Gastroesophageal sphincter (tissue), 4 donors: Measurements from ENCODE around the gene STAMBP. TPM values are rescaled to one million over a fixed set of nuclear protein-coding genes. Genes with fewer than 3 reads are reported as not detected.

Experiments
- ATAC-seq: fragments of 150-250 bp; one replicate; pipeline ENCODE4 v1.9.1; 2016; ENCODE audit warnings: mild to moderate bottlenecking, moderate library complexity
- H3K27ac ChIP-seq, 4 donors: fragments of 200-600 bp; sonication (generic) in 3 of 4; 1 replicate in 3 of 4; 2 replicates in 1 of 4; pipeline ENCODE4 v1.5.1; 2016 to 2019
- H3K27me3 ChIP-seq: fragments of 200-600 bp; sonication (generic); one replicate; pipeline ENCODE4 v1.5.1; 2019
- H3K36me3 ChIP-seq, 2 donors: fragments of 200-600 bp; sonication (generic); one replicate each; pipeline ENCODE4 v1.5.1; 2019; ENCODE audit warnings: control low read depth in 1 of 2
- H3K4me1 ChIP-seq, 3 donors: fragments of 200-600 bp; sonication (generic); 1 replicate in 2 of 3; 2 replicates in 1 of 3; pipeline ENCODE4 v1.5.1; 2016 to 2019; ENCODE audit warnings: control low read depth in 2 of 3
- H3K4me3 ChIP-seq, 2 donors: fragments of 200-600 bp; sonication (generic); one replicate each; pipeline ENCODE4 v1.5.1; 2019; ENCODE audit warnings: mild to moderate bottlenecking in 1 of 2, moderate library complexity in 1 of 2
- H3K9me3 ChIP-seq, 3 donors: fragments of 200-600 bp; sonication (generic); one replicate each; pipeline ENCODE4 v1.5.1; 2017 to 2019; ENCODE audit warnings: control low read depth in 2 of 3
- CTCF ChIP-seq, 4 experiments: fragments of 200-600 bp in 2 of 4; fragments of 450-650 bp in 2 of 4; sonication (generic) in 1 of 4; IDR thresholded peaks; one replicate each; pipeline ENCODE4 v1.5.1; 2017 to 2019; ENCODE audit warnings: antibody characterized with exemption in 4 of 4, mild to moderate bottlenecking in 2 of 4, moderate library complexity in 2 of 4
- EP300 ChIP-seq: sonication (generic); formaldehyde crosslinking; IDR thresholded peaks from one replicate; pipeline ENCODE4 v1.6.1; 2017; ENCODE audit warnings: antibody characterized with exemption, mild to moderate bottlenecking
- POLR2A ChIP-seq, 2 donors: fragments of 450-650 bp; IDR thresholded peaks; one replicate each; pipeline ENCODE4 v1.6.1; 2017; ENCODE audit warnings: antibody characterized with exemption in 2 of 2, mild to moderate bottlenecking in 2 of 2, moderate library complexity in 1 of 2
- POLR2AphosphoS5 ChIP-seq: sonication (generic); formaldehyde crosslinking; IDR thresholded peaks from one replicate; pipeline ENCODE4 v1.6.1; 2017; ENCODE audit warnings: antibody characterized with exemption
- WGBS, 2 donors: methylation state at CpG; one replicate each; pipeline ENCODE4 v1.1.5; 2018; ENCODE audit warnings: low coverage in 1 of 2; 5-methylcytosine and 5-hydroxymethylcytosine counted together
- total RNA-seq, 4 donors: library from RNA; depleted of rRNA; stranded (reverse); fragments of >200 nt; gene quantifications; one replicate each; pipeline ENCODE4 v1.1.0, GENCODE V29; 2016

Gene STAMBP
- total RNA-seq, 4 donors from 2014 or later, result 37.7 to 82.0 (median 44.1) TPM

- 72 to 86% methylated on average over 1 to 4 of the region's 5 CpGs for WGBS, 2 donors
- H3K27me3 ChIP-seq, result no peaks in the 10 kb centered on the region
- peaks cover 5 to 90% of the 10 kb centered on the region in 2 donors for H3K36me3 ChIP-seq
- ATAC-seq, result no peak
- TF ChIP-seq POLR2A (IDR thresholded peaks at IDR 0.05) (no peak), CTCF (IDR thresholded peaks at IDR 0.05) (no peak), EP300 (no peak), POLR2AphosphoS5 (no peak)
- peak overlapping the region in 2 of 4 donors; percentile 57 to 77 for H3K27ac ChIP-seq
- H3K9me3 ChIP-seq, result no peaks in the 10 kb centered on the region
- H3K4me3 ChIP-seq, result no peak overlapping the region
- H3K4me1 ChIP-seq, result peaks cover 0 to 7% (median 0%) of the 10 kb centered on the region in 3 donors
Measured at GRCh38 chr2:73915437-73915993, 86.8 kb downstream of the STAMBP start.

GRCh38 chr2:73916666-73917065 is 87.9 kb downstream of the STAMBP start:
- H3K27me3 ChIP-seq, result no peaks in the 10 kb centered on the region
- TF ChIP-seq CTCF (IDR thresholded peaks at IDR 0.05) (no peak), EP300 (no peak), POLR2AphosphoS5 (no peak), POLR2A (IDR thresholded peaks at IDR 0.05) (no peak)

GRCh38 chr2:73917296-73917695 is 88.5 kb downstream of the STAMBP start:
- Histone ChIP-seq H3K27ac (peak overlapping the region in 3 of 4 donors; percentile 15 to 77 (median 53)), H3K4me3 (no peak overlapping the region), H3K9me3 (no peaks in the 10 kb centered on the region), H3K27me3 (no peaks in the 10 kb centered on the region), H3K4me1 (peaks cover 0 to 10% (median 0%) of the 10 kb centered on the region in 3 donors), H3K36me3 (peaks cover 5 to 73% of the 10 kb centered on the region in 2 donors)
- ATAC-seq, result no peak
- 0% methylated on average over 1 of the region's 2 CpGs for WGBS, 2 donors
- TF ChIP-seq CTCF (IDR thresholded peaks at IDR 0.05), result no peak
- no peak for TF ChIP-seq POLR2A (IDR thresholded peaks at IDR 0.05)
- TF ChIP-seq EP300, result no peak
- no peak for TF ChIP-seq POLR2AphosphoS5

More at GRCh38 chr2:73916666-73917065, 87.9 kb downstream of the STAMBP start:
- Histone ChIP-seq H3K4me3 (no peak overlapping the region), H3K27ac (peak overlapping the region in 3 of 4 donors; percentile 15 to 77 (median 57)), H3K36me3 (peaks cover 5 to 79% of the 10 kb centered on the region in 2 donors), H3K9me3 (no peaks in the 10 kb centered on the region), H3K4me1 (peaks cover 0 to 14% (median 0%) of the 10 kb centered on the region in 3 donors)
- ATAC-seq, result no peak
- 0% methylated on average over 1 of the region's 2 CpGs for WGBS, 2 donors

- peak overlapping the region in 3 of 4 donors; percentile 15 to 77 (median 53) for H3K27ac ChIP-seq
- no peak for ATAC-seq
- no peaks in the 10 kb centered on the region for H3K9me3 ChIP-seq
- no peak overlapping the region for H3K4me3 ChIP-seq
- no peaks in the 10 kb centered on the region for H3K27me3 ChIP-seq
- peaks cover 5 to 69% of the 10 kb centered on the region in 2 donors for H3K36me3 ChIP-seq
- H3K4me1 ChIP-seq, result peaks cover 0 to 7% (median 0%) of the 10 kb centered on the region in 3 donors
- TF ChIP-seq EP300, result no peak
- TF ChIP-seq POLR2AphosphoS5, result no peak
- no peak for TF ChIP-seq CTCF (IDR thresholded peaks at IDR 0.05)
- TF ChIP-seq POLR2A (IDR thresholded peaks at IDR 0.05), result no peak
- WGBS, 2 donors, result 56 to 73% methylated on average over 2 to 3 of the region's 4 CpGs
Measured at GRCh38 chr2:73917696-73918207, 89.0 kb downstream of the STAMBP start.

GRCh38 chr2:73918856-73919255 is 90.1 kb downstream of the STAMBP start:
- Histone ChIP-seq H3K27me3 (no peaks in the 10 kb centered on the region), H3K27ac (peak overlapping the region in 3 of 4 donors; percentile 44 to 77 (median 47)), H3K36me3 (peaks cover 2 to 62% of the 10 kb centered on the region in 2 donors), H3K4me3 (no peak overlapping the region), H3K9me3 (no peaks in the 10 kb centered on the region), H3K4me1 (peaks cover 0 to 7% (median 0%) of the 10 kb centered on the region in 3 donors)
- ATAC-seq, result no peak
- WGBS, 2 donors, result no CpG with 5 or more reads among the region's 3 CpGs
- TF ChIP-seq CTCF (IDR thresholded peaks at IDR 0.05) (no peak), POLR2A (IDR thresholded peaks at IDR 0.05) (no peak), POLR2AphosphoS5 (no peak), EP300 (no peak)
